Middle frontal gyrus (tissue), 1 donor: ENCODE results near the gene MSMO1.

Experiments used
- DNase-seq: peaks from one replicate; pipeline ENCODE4 v3.0.0-alpha.2; 2015; ENCODE audit warnings: low spot score; ENCODE audit errors: extremely low spot score

MSMO1 gene

GRCh38 chr4:165386328-165386727 is 58.9 kb downstream of the MSMO1 start:
- DNase-seq, result no peak

- DNase-seq, result no peak
Measured at GRCh38 chr4:165388756-165389155, 61.3 kb downstream of the MSMO1 start.
